Hepatocyte (in vitro differentiated cells): Measurements from ENCODE around the gene DNAJB12. TPM values are rescaled to one million over a fixed set of nuclear protein-coding genes. Genes with fewer than 3 reads are reported as not detected.

Experiments
- DNase-seq: peaks from one replicate; pipeline ENCODE4 v3.0.0-alpha.2; 2016; ENCODE audit warnings: low spot score
- H2AFZ ChIP-seq: fragments of 200-600 bp; sonication (generic); 2 replicates; pipeline ENCODE4 v1.6.0; 2016; ENCODE audit warnings: antibody characterized with exemption, mild to moderate bottlenecking
- H3K27ac ChIP-seq: fragments of 200-600 bp; sonication (generic); 2 replicates; pipeline ENCODE4 v1.5.1; 2016; ENCODE audit warnings: mild to moderate bottlenecking
- H3K27me3 ChIP-seq: fragments of 200-600 bp; sonication (generic); 2 replicates; pipeline ENCODE4 v1.6.1; 2016
- H3K36me3 ChIP-seq: fragments of 200-600 bp; sonication (generic); replicated peaks from 2 replicates; pipeline ENCODE4 v1.5.1; 2016; ENCODE audit warnings: low read depth; ENCODE audit not compliant: insufficient read depth
- H3K4me1 ChIP-seq: fragments of 200-600 bp; sonication (generic); 2 replicates; pipeline ENCODE4 v1.5.1; 2016; ENCODE audit warnings: mild to moderate bottlenecking, moderate library complexity; ENCODE audit not compliant: insufficient read depth
- H3K4me2 ChIP-seq: fragments of 200-600 bp; sonication (generic); 2 replicates; pipeline ENCODE4 v1.6.0; 2016
- H3K4me3 ChIP-seq: fragments of 200-600 bp; sonication (generic); 2 replicates; pipeline ENCODE4 v1.5.1; 2016; ENCODE audit warnings: mild to moderate bottlenecking
- H3K79me2 ChIP-seq: fragments of 200-600 bp; sonication (generic); 2 replicates; pipeline ENCODE4 v1.6.0; 2017; ENCODE audit warnings: mild to moderate bottlenecking
- H3K9me2 ChIP-seq: fragments of 200-600 bp; sonication (generic); replicated peaks from 2 replicates; pipeline ENCODE4 v1.6.0; 2017; ENCODE audit warnings: mild to moderate bottlenecking; ENCODE audit not compliant: insufficient read depth
- H3K9me3 ChIP-seq: fragments of 200-600 bp; sonication (generic); 2 replicates; pipeline ENCODE4 v1.5.1; 2016; ENCODE audit warnings: low read depth, mild to moderate bottlenecking
- H4K20me1 ChIP-seq: fragments of 200-600 bp; sonication (generic); 2 replicates; pipeline ENCODE4 v1.6.0; 2016; ENCODE audit warnings: mild to moderate bottlenecking; ENCODE audit not compliant: insufficient read depth, poor library complexity, severe bottlenecking
- CTCF ChIP-seq: fragments of 200-600 bp; sonication (generic); IDR thresholded peaks from 2 replicates; pipeline ENCODE4 v1.5.1; 2016; ENCODE audit warnings: antibody characterized with exemption, mild to moderate bottlenecking; ENCODE audit not compliant: poor library complexity
- EZH2 ChIP-seq: fragments of 200-600 bp; sonication (generic); IDR thresholded peaks from 2 replicates; pipeline ENCODE4 v1.6.1; 2016; ENCODE audit warnings: antibody characterized with exemption, mild to moderate bottlenecking, borderline replicate concordance
- EZH2phosphoT487 ChIP-seq: fragments of 200-600 bp; sonication (generic); IDR thresholded peaks from one replicate; pipeline ENCODE4 v1.6.1; 2018; ENCODE audit warnings: antibody characterized with exemption, mild to moderate bottlenecking, low read depth, moderate library complexity; ENCODE audit not compliant: unreplicated experiment, severe bottlenecking
- WGBS: methylation state at CpG from one replicate; pipeline ENCODE4 v1.1.6; 2016; ENCODE audit warnings: low lambda C conversion rate; ENCODE audit errors: missing lambda C conversion rate; 5-methylcytosine and 5-hydroxymethylcytosine counted together
- polyA plus RNA-seq: library from polyadenylated mRNA; unstranded; fragments of >200 nt; fragmentation: Nextera tagmentation; extraction: Ambion mirVana; gene quantifications from 2 replicates; pipeline ENCODE4 v1.2.1, GENCODE V29; 2016
- total RNA-seq: library from RNA; depleted of rRNA; stranded (reverse); fragments of >200 nt; gene quantifications from 2 replicates; pipeline ENCODE4 v1.2.3, GENCODE V29; 2014

DNAJB12 gene
- total and polyA plus RNA-seq, 2 experiments from 2014 or later, result 31.0 to 40.3 TPM

- 75% methylated on average over 5 of the region's 6 CpGs for WGBS
- H3K9me3 ChIP-seq, result no peaks in the 10 kb centered on the region
- TF ChIP-seq EZH2 (no peak), CTCF (no peak), EZH2phosphoT487 (no peak)
- no peaks in the 10 kb centered on the region for H4K20me1 ChIP-seq
- DNase-seq, result peak; percentile 64
- H3K9me2 ChIP-seq, result no peaks in the 10 kb centered on the region
- H3K27ac ChIP-seq, result peak overlapping the region; percentile 84
- H3K4me3 ChIP-seq, result no peak overlapping the region
- no peaks in the 10 kb centered on the region for H3K27me3 ChIP-seq
- no peak overlapping the region for H3K4me2 ChIP-seq
- peaks cover 4% of the 10 kb centered on the region for H3K4me1 ChIP-seq
- no peaks in the 10 kb centered on the region for H3K79me2 ChIP-seq
- no peak overlapping the region for H2AFZ ChIP-seq
- H3K36me3 ChIP-seq, result no peaks in the 10 kb centered on the region
These were observed 62.5 kb downstream of the DNAJB12 start for GRCh38 chr10:72292223-72292691.

- H3K9me3 ChIP-seq, result no peaks in the 10 kb centered on the region
- H4K20me1 ChIP-seq, result no peaks in the 10 kb centered on the region
- WGBS, result 94% methylated on average over 4 of the region's 4 CpGs
- no peak overlapping the region for H3K27ac ChIP-seq
- H3K27me3 ChIP-seq, result no peaks in the 10 kb centered on the region
- no peak for TF ChIP-seq EZH2
- no peak overlapping the region for H2AFZ ChIP-seq
- no peaks in the 10 kb centered on the region for H3K79me2 ChIP-seq
- no peak overlapping the region for H3K4me3 ChIP-seq
- H3K36me3 ChIP-seq, result no peaks in the 10 kb centered on the region
- H3K4me2 ChIP-seq, result no peak overlapping the region
- DNase-seq, result no peak
- no peaks in the 10 kb centered on the region for H3K4me1 ChIP-seq
- no peaks in the 10 kb centered on the region for H3K9me2 ChIP-seq
These were observed 63.6 kb downstream of the DNAJB12 start for GRCh38 chr10:72291019-72291532.

- TF ChIP-seq EZH2 (no peak), CTCF (no peak), EZH2phosphoT487 (no peak)
- Histone ChIP-seq H3K4me2 (no peak overlapping the region), H3K27ac (no peak overlapping the region), H3K9me3 (no peaks in the 10 kb centered on the region), H3K27me3 (no peaks in the 10 kb centered on the region), H3K9me2 (no peaks in the 10 kb centered on the region), H4K20me1 (no peaks in the 10 kb centered on the region), H3K4me3 (no peak overlapping the region), H3K36me3 (no peaks in the 10 kb centered on the region), H3K79me2 (no peaks in the 10 kb centered on the region), H3K4me1 (no peaks in the 10 kb centered on the region), H2AFZ (no peak overlapping the region)
- DNase-seq, result no peak
- WGBS, result 73% methylated on average over 14 of the region's 14 CpGs
These were observed 68.7 kb downstream of the DNAJB12 start for GRCh38 chr10:72285972-72286521.

GRCh38 chr10:72283131-72283530 lies 71.6 kb downstream of the DNAJB12 start:
- no peak for TF ChIP-seq CTCF
- TF ChIP-seq EZH2, result no peak
- no peak for TF ChIP-seq EZH2phosphoT487
- 61% methylated on average over 3 of the region's 3 CpGs for WGBS
- no peak for DNase-seq

More at GRCh38 chr10:72283131-72283530, 71.6 kb downstream of the DNAJB12 start:
- Histone ChIP-seq H3K36me3 (no peaks in the 10 kb centered on the region), H3K4me1 (no peaks in the 10 kb centered on the region), H3K9me2 (no peaks in the 10 kb centered on the region), H3K4me3 (no peak overlapping the region), H2AFZ (no peak overlapping the region), H3K9me3 (no peaks in the 10 kb centered on the region), H3K79me2 (no peaks in the 10 kb centered on the region), H3K27me3 (no peaks in the 10 kb centered on the region), H3K4me2 (no peak overlapping the region), H3K27ac (no peak overlapping the region), H4K20me1 (no peaks in the 10 kb centered on the region)
